ENCODE measurements around the gene BCAR3. TPM values are rescaled to one million over a fixed set of nuclear protein-coding genes. Genes with fewer than 3 reads are reported as not detected.
"Not testable (repeated sequence)": the region's sequence is repeated elsewhere in the genome, so short reads cannot be mapped to it uniquely, and the experiment has no call there.

BCAR3 gene
- total RNA-seq, 2 experiments from 2014 or later: 0.74 to 0.82 TPM

DNA sequence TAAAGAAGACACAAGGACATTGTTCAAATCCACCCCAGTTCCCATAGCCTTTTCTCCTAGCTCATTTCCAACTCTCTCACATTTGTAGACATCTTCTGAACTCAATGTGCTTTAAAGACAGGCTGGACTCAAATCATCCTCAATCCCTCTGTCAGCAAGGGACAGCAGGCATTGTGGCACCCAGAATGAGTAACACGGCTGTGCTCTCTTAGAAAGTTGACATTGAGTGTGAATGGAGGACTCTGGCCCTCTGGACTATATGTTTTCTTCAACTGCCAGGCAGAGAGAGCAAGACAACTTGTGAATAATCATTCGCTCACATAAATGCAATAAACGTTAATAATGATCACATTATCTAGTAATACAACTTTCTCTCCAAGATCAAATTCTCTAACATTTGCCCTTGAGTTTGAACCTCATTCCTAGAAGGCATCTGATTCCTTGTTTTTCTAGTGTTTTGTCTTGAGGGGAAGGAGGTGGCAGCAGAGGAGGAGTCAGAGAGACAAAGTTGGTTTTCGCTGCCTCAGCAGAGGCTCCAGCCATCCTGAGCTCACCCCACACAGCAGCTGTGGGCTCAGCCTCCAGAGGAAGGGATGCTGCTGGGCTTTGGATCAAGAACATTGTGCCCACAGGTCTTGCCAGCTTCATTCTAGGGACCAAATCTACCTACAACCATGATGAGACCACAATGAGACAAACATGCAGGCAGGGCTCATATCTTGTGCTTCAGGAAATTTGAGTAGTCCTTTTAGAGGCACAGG lies 85.1 kb downstream of the BCAR3 start:
- H3K4me3 Mint-ChIP-seq: no peak overlapping the region
- CTCF ChIA-PET: no interaction called here

DNA sequence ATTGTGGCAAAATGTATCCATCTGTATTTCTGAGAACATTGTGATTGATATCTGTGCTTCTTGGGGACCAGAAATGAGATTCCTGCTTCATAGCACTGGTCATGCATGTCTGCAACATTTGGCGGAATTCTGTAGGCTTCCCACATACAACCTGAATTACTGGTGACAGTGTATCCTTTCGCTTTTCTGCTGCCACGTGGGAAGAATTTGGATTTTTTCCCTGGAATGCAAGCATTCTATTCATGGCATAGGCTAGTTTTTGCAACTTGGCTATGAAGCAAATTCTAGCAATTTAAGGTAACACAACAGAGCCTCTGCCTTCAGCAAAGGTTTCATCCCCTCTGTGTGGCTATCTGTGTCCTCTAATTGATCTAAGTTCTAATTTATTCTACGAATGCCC lies 85.9 kb downstream of the BCAR3 start:
- no peak overlapping the region for H3K27ac Mint-ChIP-seq
- peaks cover 8% of the 10 kb centered on the region for H3K4me1 Mint-ChIP-seq (ENCODE audit: low read depth)
- H3K4me3 Mint-ChIP-seq: no peak overlapping the region
- H3K9me3 Mint-ChIP-seq: no peaks in the 10 kb centered on the region
- H3K27me3 Mint-ChIP-seq: peaks cover 2% of the 10 kb centered on the region
- POLR2A ChIA-PET: no interaction called here
- DNase-seq: no peak
- H3K36me3 Mint-ChIP-seq: no peaks in the 10 kb centered on the region
- CTCF ChIA-PET: no interaction called here
- intact Hi-C loops (cut with micrococcal nuclease): no loop called here

More for the DNA sequence above, 85.1 kb downstream of the BCAR3 start:
- Mint-ChIP-seq H3K27ac (no peak overlapping the region), H3K36me3 (no peaks in the 10 kb centered on the region), H3K4me1 (ENCODE audit: low read depth) (peaks cover 5% of the 10 kb centered on the region), H3K27me3 (peaks cover 2% of the 10 kb centered on the region), H3K9me3 (no peaks in the 10 kb centered on the region)
- intact Hi-C loops (cut with micrococcal nuclease): no loop called here
- POLR2A ChIA-PET: no interaction called here
- DNase-seq: no peak

DNA sequence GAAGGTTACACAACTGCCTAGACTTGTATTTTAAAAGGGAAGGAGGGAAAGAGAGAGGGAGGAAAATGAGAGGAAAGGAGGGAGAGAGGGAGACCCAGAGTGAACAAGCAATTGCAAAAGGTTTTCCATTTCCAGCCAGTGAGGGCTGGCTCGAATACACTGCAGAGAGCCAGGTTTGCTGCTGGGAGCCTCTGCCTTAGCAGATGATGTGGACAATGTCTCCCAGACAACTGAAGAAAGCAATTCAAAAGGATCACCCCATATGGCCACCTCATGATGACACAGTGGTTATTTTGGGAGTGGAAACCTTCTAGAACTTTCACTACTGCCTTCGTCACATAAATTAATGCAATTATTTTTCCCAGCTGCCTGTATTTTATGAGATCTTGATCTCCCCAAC lies 86.4 kb downstream of the BCAR3 start:
- H3K36me3 Mint-ChIP-seq: no peaks in the 10 kb centered on the region
- ChIA-PET POLR2A (no interaction called here), CTCF (interaction anchor here (0.8 kb wide), 1 partner anchor 34 kb away, joined by 3 read pairs; no protein-coding TSS in a partner anchor)
- no peak overlapping the region for H3K27ac Mint-ChIP-seq
- H3K27me3 Mint-ChIP-seq: peaks cover 2% of the 10 kb centered on the region
- peaks cover 8% of the 10 kb centered on the region for H3K4me1 Mint-ChIP-seq (ENCODE audit: low read depth)
- intact Hi-C loops (cut with micrococcal nuclease): no loop called here
- no peak for DNase-seq
- no peaks in the 10 kb centered on the region for H3K9me3 Mint-ChIP-seq
- no peak overlapping the region for H3K4me3 Mint-ChIP-seq

DNA sequence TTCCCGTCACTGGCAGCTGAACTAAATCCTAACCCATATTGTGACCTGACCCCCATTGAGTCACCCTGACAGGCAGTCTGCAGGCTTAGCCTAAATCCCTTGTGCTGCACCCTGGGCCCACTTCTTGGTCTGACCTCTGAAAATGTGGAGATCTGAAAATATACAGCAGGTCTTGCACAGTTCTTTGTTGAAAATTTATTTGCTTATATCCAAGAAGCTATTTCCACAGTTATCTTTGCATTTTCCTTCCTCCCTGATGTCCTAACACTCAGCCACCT lies 87.1 kb downstream of the BCAR3 start:
- no peak for DNase-seq
- ChIA-PET POLR2A (no interaction called here), CTCF (interaction anchor here (0.8 kb wide), 1 partner anchor 34 kb away, joined by 3 read pairs; no protein-coding TSS in a partner anchor)

DNA sequence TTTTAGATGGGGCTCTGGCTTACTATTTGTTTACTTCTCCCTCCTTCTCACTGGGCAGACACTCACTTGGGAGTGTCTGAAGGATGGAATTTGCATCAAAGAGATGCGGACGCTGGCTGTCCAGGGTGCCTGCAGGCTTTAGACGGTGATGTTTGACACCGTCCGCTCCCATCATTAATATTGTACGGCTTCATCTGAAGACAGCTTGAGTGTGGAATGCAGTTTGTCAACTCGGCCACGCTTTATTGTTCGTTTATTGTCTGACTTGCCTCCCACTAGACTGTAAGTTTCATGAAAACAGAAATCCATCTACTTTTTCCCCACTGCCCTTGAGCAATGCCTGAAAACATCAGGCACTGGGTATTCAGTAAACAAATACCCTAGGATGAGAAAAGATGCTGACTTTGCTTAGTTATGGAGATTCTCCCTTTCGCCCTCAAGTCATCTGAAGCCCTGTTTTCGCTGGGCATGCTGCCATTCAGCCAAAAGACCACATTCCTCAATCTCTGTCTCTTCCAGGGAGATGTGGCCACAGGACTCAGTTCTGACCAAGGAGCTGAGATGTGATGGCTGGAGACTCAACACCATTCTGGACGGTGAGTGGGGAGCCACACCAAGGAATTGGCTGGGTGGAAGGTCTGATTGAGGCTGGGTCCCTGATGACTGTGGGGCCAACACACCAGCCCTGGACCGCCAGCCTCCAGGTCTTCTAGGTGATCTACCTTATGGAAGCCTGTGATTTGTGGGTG lies 87.6 kb downstream of the BCAR3 start:
- intact Hi-C loops (cut with micrococcal nuclease): no loop called here
- DNase-seq: no peak
- Mint-ChIP-seq H3K9me3 (no peaks in the 10 kb centered on the region), H3K27me3 (peaks cover 2% of the 10 kb centered on the region), H3K4me1 (ENCODE audit: low read depth) (peaks cover 8% of the 10 kb centered on the region), H3K4me3 (no peak overlapping the region), H3K36me3 (no peaks in the 10 kb centered on the region), H3K27ac (no peak overlapping the region)
- POLR2A ChIA-PET: no interaction called here
- CTCF ChIA-PET: interaction anchor here (0.8 kb wide), 1 partner anchor 35 kb away, joined by 3 read pairs; no protein-coding TSS in a partner anchor

More for the DNA sequence above, 87.1 kb downstream of the BCAR3 start:
- Mint-ChIP-seq H3K27ac (no peak overlapping the region), H3K9me3 (no peaks in the 10 kb centered on the region), H3K27me3 (peaks cover 2% of the 10 kb centered on the region), H3K4me3 (no peak overlapping the region), H3K36me3 (no peaks in the 10 kb centered on the region), H3K4me1 (ENCODE audit: low read depth) (peaks cover 8% of the 10 kb centered on the region)
- intact Hi-C loops (cut with micrococcal nuclease): no loop called here

DNA sequence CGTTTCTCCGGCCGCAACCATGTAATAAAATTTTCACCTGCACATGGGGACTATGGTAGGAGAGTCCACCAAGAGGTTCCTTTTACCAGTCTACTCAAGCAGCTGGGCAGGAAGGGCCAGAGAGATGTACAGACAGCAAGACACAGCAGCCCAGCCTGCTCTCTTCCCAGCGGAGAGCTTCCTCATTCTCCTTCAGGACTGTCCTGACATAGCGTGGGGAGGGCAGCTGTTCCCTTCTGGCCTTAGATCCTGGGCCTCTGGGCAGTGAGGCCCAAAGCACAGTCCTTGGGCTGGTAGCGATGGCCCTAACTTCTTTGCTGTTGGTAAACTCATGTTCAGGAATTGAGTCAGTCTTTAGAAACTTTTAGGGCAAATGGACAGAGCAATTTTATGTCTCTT lies 89.1 kb downstream of the BCAR3 start:
- Mint-ChIP-seq H3K9me3 (no peaks in the 10 kb centered on the region), H3K4me1 (ENCODE audit: low read depth) (peaks cover 8% of the 10 kb centered on the region), H3K27ac (no peak overlapping the region), H3K27me3 (peaks cover 2% of the 10 kb centered on the region), H3K4me3 (no peak overlapping the region), H3K36me3 (no peaks in the 10 kb centered on the region)
- DNase-seq: no peak
- ChIA-PET POLR2A (no interaction called here), CTCF (no interaction called here)
- intact Hi-C loops (cut with micrococcal nuclease): no loop called here

DNA sequence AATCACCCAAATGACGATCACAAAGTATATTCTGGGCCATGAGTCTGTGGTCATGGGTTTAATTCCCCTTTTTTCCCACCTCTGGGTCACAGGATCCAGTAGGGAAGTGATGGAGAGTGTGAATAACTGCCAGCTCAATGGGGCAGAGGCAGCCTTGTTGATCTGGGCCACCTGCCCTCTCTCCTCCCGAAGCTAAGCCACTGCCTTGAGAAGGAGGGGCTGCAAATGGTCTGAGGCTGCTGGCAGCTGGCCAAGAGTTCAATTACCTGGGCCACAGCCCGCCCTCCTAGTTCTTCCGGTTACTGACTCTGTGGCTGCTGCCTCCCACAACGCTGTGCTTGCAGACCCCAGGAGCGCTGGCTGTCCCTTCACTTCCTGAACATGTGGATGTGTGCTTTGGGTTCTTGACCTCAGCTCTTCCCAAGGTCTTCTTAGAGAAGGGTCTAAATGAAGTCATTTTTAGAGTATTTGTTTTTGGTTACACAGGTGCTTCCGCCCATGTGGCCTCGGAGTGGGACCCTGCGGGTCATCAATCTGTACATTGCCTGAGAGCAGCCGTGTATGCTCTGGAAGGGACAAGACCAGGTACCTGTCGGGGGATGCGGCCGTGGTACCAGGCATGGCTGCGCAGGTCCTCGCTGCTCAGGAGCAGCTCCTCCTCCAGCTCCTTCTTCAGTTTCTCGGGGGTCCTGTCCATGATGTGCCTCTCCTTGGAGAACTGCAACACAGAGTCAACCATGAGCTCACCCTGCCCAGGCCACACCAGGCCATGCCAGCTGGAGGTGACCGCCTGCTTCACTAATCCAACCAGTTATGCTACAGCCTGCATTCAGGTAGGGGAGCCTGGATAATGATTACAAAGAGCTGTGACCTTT lies 89.7 kb downstream of the BCAR3 start:
- no peak overlapping the region for H3K27ac Mint-ChIP-seq
- H3K27me3 Mint-ChIP-seq: peaks cover 2% of the 10 kb centered on the region

DNA sequence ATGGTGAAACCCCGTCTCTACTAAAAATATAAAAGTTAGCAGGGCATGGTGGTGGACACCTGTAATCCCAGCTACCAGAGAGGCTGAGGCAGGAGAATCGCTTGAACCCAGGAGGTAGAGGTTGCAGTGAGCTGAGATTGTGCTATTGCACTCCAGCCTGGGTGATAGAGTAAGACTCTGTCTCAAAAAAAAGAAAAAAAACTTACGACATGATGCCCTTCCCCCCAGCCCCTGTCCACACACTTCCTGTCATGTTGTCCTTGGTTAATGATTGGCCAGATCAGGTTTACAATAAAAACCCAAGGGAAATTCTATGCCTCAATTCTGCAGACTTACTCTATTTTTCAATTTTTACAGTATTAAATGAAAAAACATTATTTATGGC lies 90.4 kb downstream of the BCAR3 start:
- H3K4me3 Mint-ChIP-seq; DNase-seq; H3K27ac Mint-ChIP-seq; intact Hi-C loops (cut with micrococcal nuclease); H3K9me3 Mint-ChIP-seq; CTCF ChIA-PET; H3K36me3 Mint-ChIP-seq; H3K4me1 Mint-ChIP-seq (ENCODE audit: low read depth); H3K27me3 Mint-ChIP-seq; POLR2A ChIA-PET: not testable (repeated sequence)

More for the DNA sequence above, 89.7 kb downstream of the BCAR3 start:
- DNase-seq: peak; percentile 10
- Mint-ChIP-seq H3K4me1 (ENCODE audit: low read depth) (peaks cover 8% of the 10 kb centered on the region), H3K4me3 (no peak overlapping the region), H3K36me3 (no peaks in the 10 kb centered on the region), H3K9me3 (no peaks in the 10 kb centered on the region)
- intact Hi-C loops (cut with micrococcal nuclease): no loop called here
- ChIA-PET POLR2A (no interaction called here), CTCF (no interaction called here)

DNA sequence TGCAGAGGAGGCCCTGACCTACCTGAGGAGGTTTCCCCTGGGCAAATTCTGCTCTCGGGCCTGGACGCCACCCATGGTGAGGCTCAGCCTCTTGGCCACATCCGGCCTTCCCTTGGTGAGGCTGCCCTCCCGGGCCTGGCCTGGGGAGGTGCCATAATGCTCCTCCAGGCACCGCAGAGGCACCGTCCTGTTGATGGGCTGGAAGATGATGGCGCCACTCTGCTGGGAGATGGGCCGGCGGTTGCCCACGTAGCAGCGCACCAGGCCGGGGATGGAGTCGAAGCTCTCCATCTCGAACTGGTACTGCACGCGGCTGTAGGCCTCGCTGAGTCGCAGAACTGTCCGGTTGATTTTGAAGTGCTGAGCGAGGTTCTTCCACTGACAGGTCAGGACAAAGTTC lies 92.7 kb downstream of the BCAR3 start:
- CTCF ChIA-PET: no interaction called here
- peaks cover 8% of the 10 kb centered on the region for H3K4me1 Mint-ChIP-seq (ENCODE audit: low read depth)
- POLR2A ChIA-PET: interaction anchor here (0.6 kb wide), 1 partner anchor 156 kb away, joined by 3 read pairs; no protein-coding TSS in a partner anchor

DNA sequence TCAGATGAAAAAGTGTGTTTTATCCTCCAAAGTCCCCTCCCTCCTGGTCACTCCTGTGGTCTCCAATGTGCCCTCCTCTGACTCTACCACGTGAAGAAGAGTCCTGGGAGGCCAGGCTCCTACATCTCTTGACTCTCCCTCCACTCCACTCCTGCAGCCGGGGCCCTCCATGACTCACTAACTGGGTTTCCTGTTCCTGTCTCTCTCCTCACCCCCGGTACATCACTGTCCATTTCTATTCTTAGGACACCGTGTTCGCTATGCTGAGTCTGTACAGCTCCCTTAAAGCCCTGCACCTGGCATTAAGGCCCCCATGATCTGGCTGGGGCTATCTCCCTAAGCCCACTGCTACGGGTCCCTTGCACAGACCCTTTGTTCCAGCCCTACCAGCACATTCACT lies 93.4 kb downstream of the BCAR3 start:
- H3K4me3 Mint-ChIP-seq: no peak overlapping the region
- intact Hi-C loops (cut with micrococcal nuclease): no loop called here
- no peak for DNase-seq

More for the DNA sequence above, 92.7 kb downstream of the BCAR3 start:
- Mint-ChIP-seq H3K27me3 (no peaks in the 10 kb centered on the region), H3K36me3 (no peaks in the 10 kb centered on the region), H3K9me3 (no peaks in the 10 kb centered on the region), H3K27ac (no peak overlapping the region), H3K4me3 (no peak overlapping the region)
- intact Hi-C loops (cut with micrococcal nuclease): no loop called here
- no peak for DNase-seq

DNA sequence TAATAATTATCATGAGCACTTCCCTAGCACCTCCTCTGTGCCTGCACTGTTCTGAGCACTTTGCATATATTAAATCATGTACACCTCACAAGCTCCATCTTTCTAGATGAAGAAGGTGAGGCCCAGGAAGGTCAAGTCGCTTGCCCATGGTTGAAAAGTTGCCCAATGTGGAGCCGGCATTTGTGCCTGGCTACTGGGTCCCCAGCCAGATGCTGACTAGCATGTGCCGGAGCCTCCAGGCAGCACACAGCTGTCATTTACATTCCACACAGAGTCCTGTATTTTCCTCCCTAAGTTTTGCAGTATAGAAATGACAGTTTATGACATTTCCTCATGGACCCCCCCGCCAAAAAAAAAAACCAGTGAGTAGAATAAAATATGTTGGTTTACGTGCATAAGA lies 94.3 kb downstream of the BCAR3 start:
- CTCF ChIA-PET: no interaction called here
- Mint-ChIP-seq H3K27me3 (no peaks in the 10 kb centered on the region), H3K27ac (no peak overlapping the region), H3K9me3 (no peaks in the 10 kb centered on the region), H3K36me3 (no peaks in the 10 kb centered on the region), H3K4me1 (ENCODE audit: low read depth) (peaks cover 8% of the 10 kb centered on the region), H3K4me3 (no peak overlapping the region)
- POLR2A ChIA-PET: interaction anchor here (0.6 kb wide), 1 partner anchor 163 kb away, joined by 4 read pairs; no protein-coding TSS in a partner anchor
- intact Hi-C loops (cut with micrococcal nuclease): no loop called here
- no peak for DNase-seq

More for the DNA sequence above, 93.4 kb downstream of the BCAR3 start:
- H3K36me3 Mint-ChIP-seq: no peaks in the 10 kb centered on the region
- no peak overlapping the region for H3K27ac Mint-ChIP-seq
- H3K27me3 Mint-ChIP-seq: no peaks in the 10 kb centered on the region
- CTCF ChIA-PET: no interaction called here
- POLR2A ChIA-PET: interaction anchor here (0.6 kb wide), 1 partner anchor 163 kb away, joined by 4 read pairs; no protein-coding TSS in a partner anchor
- no peaks in the 10 kb centered on the region for H3K9me3 Mint-ChIP-seq
- peaks cover 8% of the 10 kb centered on the region for H3K4me1 Mint-ChIP-seq (ENCODE audit: low read depth)

Measured in activated CD4-positive, alpha-beta memory T cell treated with anti-CD3 and anti-CD28 coated beads for 36 hours (primary cell).